GM04504 (cell line): ENCODE measurements around the gene IRS1.
"Not testable (repeated sequence)": the region's sequence is repeated elsewhere in the genome, so short reads cannot be mapped to it uniquely, and the experiment has no call there.

ENCODE experiments used
- DNase-seq: peaks from one replicate; pipeline ENCODE4 v3.0.0-alpha.2; 2012; ENCODE audit warnings: low read depth

IRS1 gene

GRCh38 chr2:226799211-226799975 lies at the start of gene IRS1:
IRS1 (minus strand) TSS chr2:226799820; CDS start chr2:226798738, 1,082 bp downstream.
- DNase-seq: no peak

GRCh38 chr2:226849349-226849748 lies 49.7 kb upstream of the IRS1 start:
- no peak for DNase-seq

- no peak for DNase-seq
These were observed 47.9 kb upstream of the IRS1 start for GRCh38 chr2:226847511-226847910.

GRCh38 chr2:226847090-226847489 lies 47.5 kb upstream of the IRS1 start:
- DNase-seq: no peak

GRCh38 chr2:226845386-226846116 lies 45.9 kb upstream of the IRS1 start:
- no peak for DNase-seq

GRCh38 chr2:226843001-226843400 lies 43.4 kb upstream of the IRS1 start:
- not testable (repeated sequence) for DNase-seq

GRCh38 chr2:226839951-226840350 lies 40.3 kb upstream of the IRS1 start:
- DNase-seq: no peak

- DNase-seq: no peak
These were observed 39.5 kb upstream of the IRS1 start for GRCh38 chr2:226839161-226839560.

GRCh38 chr2:226838722-226839121 lies 39.1 kb upstream of the IRS1 start:
- DNase-seq: no peak

- DNase-seq: no peak
These were observed 38.4 kb upstream of the IRS1 start for GRCh38 chr2:226837787-226838603.

- DNase-seq: no peak
These were observed 37.7 kb upstream of the IRS1 start for GRCh38 chr2:226837334-226837733.

GRCh38 chr2:226836548-226836885 lies 36.9 kb upstream of the IRS1 start:
- DNase-seq: no peak

- peak; percentile 86 for DNase-seq
These were observed 36.4 kb upstream of the IRS1 start, which contains the start of gene RHBDD1 for GRCh38 chr2:226835796-226836547. RHBDD1 (plus strand) TSS chr2:226836054; CDS start chr2:226864694, 28,640 bp downstream.

- no peak for DNase-seq
These were observed 35.8 kb upstream of the IRS1 start for GRCh38 chr2:226835420-226835795.

GRCh38 chr2:226834880-226835279 lies 35.3 kb upstream of the IRS1 start:
- DNase-seq: not testable (repeated sequence)

- no peak for DNase-seq
These were observed 32.4 kb upstream of the IRS1 start for GRCh38 chr2:226832061-226832460.

GRCh38 chr2:226831266-226831665 lies 31.6 kb upstream of the IRS1 start:
- no peak for DNase-seq

GRCh38 chr2:226829721-226830631 lies 30.4 kb upstream of the IRS1 start:
- no peak for DNase-seq

- DNase-seq: peak; percentile 40
These were observed 28.6 kb upstream of the IRS1 start for GRCh38 chr2:226828191-226828590.

- DNase-seq: no peak
These were observed 25.4 kb upstream of the IRS1 start for GRCh38 chr2:226825056-226825455.

- no peak for DNase-seq
These were observed 19.3 kb upstream of the IRS1 start for GRCh38 chr2:226818930-226819329.
